ENCODE results near the gene DPAGT1. TPM values are rescaled to one million over a fixed set of nuclear protein-coding genes. Genes with fewer than 3 reads are reported as not detected.
"Not testable (repeated sequence)": the region's sequence is repeated elsewhere in the genome, so short reads cannot be mapped to it uniquely, and the experiment has no call there.

Gene DPAGT1
- total RNA-seq, 1 donor from 2014 or later = 33.1 TPM

DNA sequence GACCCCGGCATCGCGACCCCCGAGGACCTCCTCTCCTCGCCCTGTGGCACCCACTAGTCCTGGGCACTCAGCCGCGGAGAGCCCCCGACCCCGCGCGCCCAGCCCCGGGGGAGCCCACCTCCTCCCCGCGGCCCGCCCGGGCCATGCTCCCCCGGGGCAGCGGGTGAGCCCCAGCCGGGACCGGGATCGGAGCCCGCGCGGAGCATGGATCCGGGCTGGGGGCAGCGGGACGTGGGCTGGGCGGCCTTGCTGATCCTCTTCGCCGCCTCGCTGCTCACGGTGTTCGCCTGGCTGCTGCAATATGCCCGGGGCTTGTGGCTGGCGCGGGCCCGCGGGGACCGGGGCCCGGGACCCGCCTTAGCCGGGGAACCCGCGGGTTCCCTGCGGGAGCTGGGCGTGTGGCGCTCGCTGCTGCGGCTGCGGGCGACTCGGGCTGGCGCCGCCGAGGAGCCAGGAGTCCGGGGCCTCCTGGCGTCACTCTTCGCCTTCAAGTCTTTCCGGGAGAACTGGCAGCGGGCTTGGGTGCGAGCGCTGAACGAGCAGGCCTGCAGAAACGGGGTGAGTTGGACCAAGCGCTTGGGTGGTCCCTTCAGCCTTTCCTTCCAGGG, 6.0 kb upstream of the DPAGT1 start:
- H3K27me3 Mint-ChIP-seq = no peaks in the 10 kb centered on the region
- POLR2A ChIA-PET = interaction anchor here (0.6 to 3.4 kb wide), 15 partner anchors 10 to 316 kb away, joined by 3 to 45 read pairs (median 6); partner anchors contain the start of genes CBL, CENATAC, HINFP and HMBS
- TF ChIP-seq, protein P1, sequence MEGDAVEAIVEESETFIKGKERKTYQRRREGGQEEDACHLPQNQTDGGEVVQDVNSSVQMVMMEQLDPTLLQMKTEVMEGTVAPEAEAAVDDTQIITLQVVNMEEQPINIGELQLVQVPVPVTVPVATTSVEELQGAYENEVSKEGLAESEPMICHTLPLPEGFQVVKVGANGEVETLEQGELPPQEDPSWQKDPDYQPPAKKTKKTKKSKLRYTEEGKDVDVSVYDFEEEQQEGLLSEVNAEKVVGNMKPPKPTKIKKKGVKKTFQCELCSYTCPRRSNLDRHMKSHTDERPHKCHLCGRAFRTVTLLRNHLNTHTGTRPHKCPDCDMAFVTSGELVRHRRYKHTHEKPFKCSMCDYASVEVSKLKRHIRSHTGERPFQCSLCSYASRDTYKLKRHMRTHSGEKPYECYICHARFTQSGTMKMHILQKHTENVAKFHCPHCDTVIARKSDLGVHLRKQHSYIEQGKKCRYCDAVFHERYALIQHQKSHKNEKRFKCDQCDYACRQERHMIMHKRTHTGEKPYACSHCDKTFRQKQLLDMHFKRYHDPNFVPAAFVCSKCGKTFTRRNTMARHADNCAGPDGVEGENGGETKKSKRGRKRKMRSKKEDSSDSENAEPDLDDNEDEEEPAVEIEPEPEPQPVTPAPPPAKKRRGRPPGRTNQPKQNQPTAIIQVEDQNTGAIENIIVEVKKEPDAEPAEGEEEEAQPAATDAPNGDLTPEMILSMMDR (IDR thresholded peaks at IDR 0.05) = no peak
- H3K27ac Mint-ChIP-seq = peak overlapping the region; percentile 21
- ATAC-seq (ENCODE audit: low read depth) (peak; percentile 15), DNase-seq (no peak)
- peak overlapping the region; percentile 88 for H3K4me3 Mint-ChIP-seq
- intact Hi-C loops (cut with micrococcal nuclease) = loop anchor here (1.0 kb wide), 3 partner anchors 12 to 109 kb away; partner anchors contain the start of genes CENATAC and HINFP
- CTCF ChIA-PET = interaction anchor here (1.1 to 1.2 kb wide), 2 partner anchors 97 to 98 kb away, joined by 3 to 5 read pairs; partner anchors contain the start of gene CBL
- H3K4me1 Mint-ChIP-seq = peaks cover 34% of the 10 kb centered on the region
- peaks cover 19% of the 10 kb centered on the region for H3K36me3 Mint-ChIP-seq (ENCODE audit: low read depth)
- H3K9me3 Mint-ChIP-seq = no peaks in the 10 kb centered on the region

DNA sequence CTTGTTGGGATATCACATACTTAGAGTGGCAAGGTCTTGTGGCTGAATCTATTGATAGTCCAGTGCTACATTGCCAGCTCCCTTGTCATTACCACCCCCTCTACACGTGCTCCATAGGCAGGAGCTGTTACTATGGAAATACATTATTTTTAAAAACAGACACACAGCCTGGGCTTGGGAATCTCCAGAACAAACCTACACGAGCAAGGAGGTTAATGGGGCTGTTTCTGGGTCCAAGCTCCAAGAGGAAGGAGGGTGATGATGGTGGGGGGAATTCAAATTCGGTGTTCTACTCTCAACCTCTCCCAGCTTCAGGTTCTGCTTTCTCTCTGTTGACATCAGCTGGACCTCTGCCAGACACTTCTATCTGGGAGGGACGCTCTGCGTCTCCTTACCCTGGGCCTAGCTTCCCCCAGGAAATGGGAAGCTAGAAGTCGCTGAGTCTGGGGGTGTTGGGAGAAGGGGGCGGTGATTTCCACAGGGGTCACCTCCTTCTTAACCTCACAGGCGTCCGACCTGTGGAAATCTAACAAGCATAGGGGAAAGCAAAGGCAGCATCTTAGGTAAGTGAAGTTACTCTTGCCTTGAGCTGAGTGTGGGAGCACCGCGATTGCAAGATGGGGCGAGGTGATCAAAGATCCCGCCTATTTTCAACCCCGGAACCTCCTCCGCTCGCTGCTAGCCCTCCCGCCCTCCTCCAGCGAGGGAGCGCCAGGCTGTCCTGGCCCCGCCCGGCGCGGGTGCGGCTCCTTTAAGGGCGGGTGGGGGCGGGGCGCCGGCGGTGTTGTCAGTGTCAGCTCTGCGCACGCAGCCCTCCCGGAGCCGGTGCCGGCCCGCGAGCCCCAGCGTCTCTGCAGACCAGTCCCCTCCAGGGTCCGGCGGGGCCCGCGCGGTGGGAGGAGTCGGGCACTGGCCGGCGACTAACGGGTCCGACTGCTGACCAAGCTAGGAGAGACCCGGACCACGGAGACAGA, 5.2 kb upstream of the DPAGT1 start, which contains the start of gene C2CD2L:
Gene C2CD2L (plus strand): TSS at position 781 of the 974 bp plus-strand sequence. CDS start 398 bp downstream, outside the sequence.
- Mint-ChIP-seq H3K27me3 (no peaks in the 10 kb centered on the region), H3K36me3 (ENCODE audit: low read depth) (peaks cover 18% of the 10 kb centered on the region), H3K4me1 (peaks cover 41% of the 10 kb centered on the region), H3K27ac (peak within 1 kb of the TSS; percentile 90), H3K9me3 (no peaks in the 10 kb centered on the region), H3K4me3 (peak within 1 kb of the TSS; percentile 88)
- TF ChIP-seq, protein P1 (IDR thresholded peaks at IDR 0.05) = no peak
- DNase-seq (peak; percentile 74), ATAC-seq (ENCODE audit: low read depth) (peak; percentile 93)
- intact Hi-C loops (cut with micrococcal nuclease) = loop anchor here (1.0 kb wide), 3 partner anchors 12 to 109 kb away; partner anchors contain the start of genes CENATAC and HINFP
- ChIA-PET POLR2A (interaction anchor here (0.6 to 3.4 kb wide), 19 partner anchors 9 to 315 kb away, joined by 3 to 45 read pairs (median 5); partner anchors contain the start of genes CBL, CENATAC, HINFP and HMBS), CTCF (interaction anchor here (0.8 to 1.2 kb wide), 3 partner anchors 14 to 99 kb away, joined by 3 to 5 read pairs (median 4); partner anchors contain the start of genes CBL and HINFP)

DNA sequence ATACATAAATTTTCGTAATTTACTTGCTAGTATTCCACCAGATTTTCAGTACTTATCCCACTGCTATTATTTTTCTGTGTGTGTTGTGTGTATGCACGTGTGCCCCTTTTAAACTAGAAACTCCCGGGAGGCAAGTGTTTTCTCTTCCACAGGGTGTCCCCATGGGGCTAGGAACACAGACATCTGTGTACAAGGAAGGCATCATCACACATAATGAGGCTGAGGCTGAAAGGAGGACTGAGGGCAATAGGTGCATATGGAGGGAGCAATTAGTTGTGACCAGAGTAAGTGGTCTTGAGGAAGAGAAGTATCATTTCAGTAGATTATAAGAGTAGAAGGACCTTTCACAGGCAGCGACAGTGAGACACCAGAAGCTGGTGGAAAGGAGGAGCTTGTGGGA, 2.1 kb upstream of the DPAGT1 start:
- peak overlapping the region; percentile 21 for H3K4me3 Mint-ChIP-seq
- intact Hi-C loops (cut with micrococcal nuclease) = no loop called here
- ATAC-seq (ENCODE audit: low read depth) (no peak), DNase-seq (no peak)
- H3K27ac Mint-ChIP-seq = no peak overlapping the region
- H3K4me1 Mint-ChIP-seq = peaks cover 51% of the 10 kb centered on the region
- no peaks in the 10 kb centered on the region for H3K9me3 Mint-ChIP-seq
- CTCF ChIA-PET = no interaction called here
- TF ChIP-seq, protein P1 (IDR thresholded peaks at IDR 0.05) = no peak
- H3K36me3 Mint-ChIP-seq (ENCODE audit: low read depth) = peaks cover 13% of the 10 kb centered on the region
- no peaks in the 10 kb centered on the region for H3K27me3 Mint-ChIP-seq
- POLR2A ChIA-PET = interaction anchor here (1.0 kb wide), 1 partner anchor 19 kb away, joined by 3 read pairs; the partner anchor contains the start of gene HMBS

DNA sequence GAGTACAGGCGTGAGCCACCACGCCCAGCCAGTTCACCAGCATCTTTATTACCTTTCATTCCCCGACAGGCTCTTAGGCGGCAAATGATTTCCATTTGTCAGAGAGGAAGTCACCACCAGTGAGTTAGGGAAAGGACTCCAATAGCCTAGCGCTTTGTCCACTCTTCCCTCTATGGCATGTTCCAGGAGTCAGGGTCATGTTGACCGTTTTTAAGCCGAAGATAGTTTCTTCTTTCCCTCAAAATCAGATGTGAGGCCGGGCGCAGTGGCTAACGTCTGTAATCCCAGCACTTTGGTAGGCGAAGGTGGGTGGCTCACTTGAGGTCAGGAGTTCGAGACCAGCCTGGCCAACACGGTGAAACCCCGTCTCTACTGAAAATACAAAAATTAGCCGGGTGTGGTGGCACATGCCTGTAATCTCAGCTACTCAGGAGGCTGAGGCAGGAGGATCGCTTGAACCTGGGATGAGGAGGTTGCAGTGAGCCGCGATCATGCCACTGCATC, 1.6 kb upstream of the DPAGT1 start:
- intact Hi-C loops (cut with micrococcal nuclease); DNase-seq; H3K9me3 Mint-ChIP-seq; ATAC-seq (ENCODE audit: low read depth); H3K27me3 Mint-ChIP-seq: not testable (repeated sequence)
- Mint-ChIP-seq H3K4me3 (peak overlapping the region; percentile 96), H3K27ac (peak overlapping the region; percentile 96), H3K36me3 (ENCODE audit: low read depth) (peaks cover 19% of the 10 kb centered on the region), H3K4me1 (peaks cover 49% of the 10 kb centered on the region)
- CTCF ChIA-PET = interaction anchor here (1.2 kb wide), 1 partner anchor 9 kb away, joined by 3 read pairs; no protein-coding TSS in a partner anchor
- POLR2A ChIA-PET = interaction anchor here (0.7 to 2.2 kb wide), 7 partner anchors 16 to 84 kb away, joined by 4 to 31 read pairs (median 18); partner anchors contain the start of genes HINFP, HMBS, HYOU1 and RPS25

All from activated B cell treated with CpG ODN at 0.5 μM for 24 hours (primary cell).